HFFc6 (cell line): ENCODE measurements around the gene SLC31A2. TPM values are rescaled to one million over a fixed set of nuclear protein-coding genes. Genes with fewer than 3 reads are reported as not detected.

ENCODE experiments used
- DNase-seq: peaks from one replicate; pipeline ENCODE4 v3.0.0-alpha.2; 2018
- H3K27ac Mint-ChIP-seq: 2 replicates; pipeline ENCODE4 v1.8.0; 2020; ENCODE audit warnings: mild to moderate bottlenecking, mixed read lengths
- H3K27me3 Mint-ChIP-seq: 2 replicates; pipeline ENCODE4 v1.8.0; 2021; ENCODE audit warnings: mild to moderate bottlenecking, moderate library complexity, mixed read lengths; ENCODE audit not compliant: insufficient read depth
- H3K36me3 Mint-ChIP-seq: 2 replicates; pipeline ENCODE4 v1.8.0; 2021; ENCODE audit warnings: low read depth, mixed read lengths
- H3K4me1 Mint-ChIP-seq: 2 replicates; pipeline ENCODE4 v1.8.0; 2020; ENCODE audit warnings: low read depth, mixed read lengths
- H3K4me3 Mint-ChIP-seq: 2 replicates; pipeline ENCODE4 v1.8.0; 2020; ENCODE audit warnings: mild to moderate bottlenecking, moderate library complexity, mixed read lengths
- H3K9me3 Mint-ChIP-seq: 2 replicates; pipeline ENCODE4 v1.8.0; 2020; ENCODE audit warnings: mild to moderate bottlenecking, mixed read lengths
- total RNA-seq, 6 experiments: library from RNA; stranded (reverse); fragmentation: NEBNext Ultra II Directional; extraction: Animal tissue kit (Norgen Biotek cat#: 25700); gene quantifications; 2 replicates in 1 of 6; 3 replicates in 5 of 6; pipeline ENCODE4 v1.2.3, GENCODE V29; 2021
- TF ChIP-seq, protein P1 (sequence below): fragments of 200-600 bp; sonication (generic); IDR thresholded peaks from 2 replicates; pipeline ENCODE4 v1.5.0; 2021; ENCODE audit warnings: antibody characterized with exemption, mild to moderate bottlenecking

The SLC31A2 gene
- total RNA-seq, 6 experiments from 2014 or later = 7.5 to 11.3 (median 9.4) TPM

DNA sequence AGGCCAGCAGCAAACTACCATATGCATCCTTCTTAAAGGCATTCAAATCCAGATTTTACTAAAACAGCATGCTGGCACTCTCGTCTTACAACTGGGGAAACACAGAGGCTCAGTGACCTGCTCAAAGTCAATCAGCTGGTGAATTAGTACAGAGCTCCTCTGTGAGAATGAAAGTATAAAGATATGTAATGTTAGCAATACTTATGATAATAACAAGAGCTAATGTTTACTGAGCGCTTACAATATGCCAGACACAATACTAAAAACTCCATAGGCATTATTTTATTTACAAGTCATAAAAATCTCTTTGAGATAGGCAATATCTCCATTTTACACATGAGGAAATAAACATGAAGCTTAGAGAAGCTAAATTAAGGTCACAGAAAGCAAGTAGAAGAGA, 41.6 kb downstream of the SLC31A2 start:
- Mint-ChIP-seq H3K36me3 (peaks cover 26% of the 10 kb centered on the region), H3K4me3 (no peak overlapping the region), H3K27me3 (no peaks in the 10 kb centered on the region), H3K9me3 (no peaks in the 10 kb centered on the region), H3K4me1 (peaks cover 28% of the 10 kb centered on the region), H3K27ac (no peak overlapping the region)
- DNase-seq = no peak
- TF ChIP-seq, protein P1, sequence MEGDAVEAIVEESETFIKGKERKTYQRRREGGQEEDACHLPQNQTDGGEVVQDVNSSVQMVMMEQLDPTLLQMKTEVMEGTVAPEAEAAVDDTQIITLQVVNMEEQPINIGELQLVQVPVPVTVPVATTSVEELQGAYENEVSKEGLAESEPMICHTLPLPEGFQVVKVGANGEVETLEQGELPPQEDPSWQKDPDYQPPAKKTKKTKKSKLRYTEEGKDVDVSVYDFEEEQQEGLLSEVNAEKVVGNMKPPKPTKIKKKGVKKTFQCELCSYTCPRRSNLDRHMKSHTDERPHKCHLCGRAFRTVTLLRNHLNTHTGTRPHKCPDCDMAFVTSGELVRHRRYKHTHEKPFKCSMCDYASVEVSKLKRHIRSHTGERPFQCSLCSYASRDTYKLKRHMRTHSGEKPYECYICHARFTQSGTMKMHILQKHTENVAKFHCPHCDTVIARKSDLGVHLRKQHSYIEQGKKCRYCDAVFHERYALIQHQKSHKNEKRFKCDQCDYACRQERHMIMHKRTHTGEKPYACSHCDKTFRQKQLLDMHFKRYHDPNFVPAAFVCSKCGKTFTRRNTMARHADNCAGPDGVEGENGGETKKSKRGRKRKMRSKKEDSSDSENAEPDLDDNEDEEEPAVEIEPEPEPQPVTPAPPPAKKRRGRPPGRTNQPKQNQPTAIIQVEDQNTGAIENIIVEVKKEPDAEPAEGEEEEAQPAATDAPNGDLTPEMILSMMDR = no peak

DNA sequence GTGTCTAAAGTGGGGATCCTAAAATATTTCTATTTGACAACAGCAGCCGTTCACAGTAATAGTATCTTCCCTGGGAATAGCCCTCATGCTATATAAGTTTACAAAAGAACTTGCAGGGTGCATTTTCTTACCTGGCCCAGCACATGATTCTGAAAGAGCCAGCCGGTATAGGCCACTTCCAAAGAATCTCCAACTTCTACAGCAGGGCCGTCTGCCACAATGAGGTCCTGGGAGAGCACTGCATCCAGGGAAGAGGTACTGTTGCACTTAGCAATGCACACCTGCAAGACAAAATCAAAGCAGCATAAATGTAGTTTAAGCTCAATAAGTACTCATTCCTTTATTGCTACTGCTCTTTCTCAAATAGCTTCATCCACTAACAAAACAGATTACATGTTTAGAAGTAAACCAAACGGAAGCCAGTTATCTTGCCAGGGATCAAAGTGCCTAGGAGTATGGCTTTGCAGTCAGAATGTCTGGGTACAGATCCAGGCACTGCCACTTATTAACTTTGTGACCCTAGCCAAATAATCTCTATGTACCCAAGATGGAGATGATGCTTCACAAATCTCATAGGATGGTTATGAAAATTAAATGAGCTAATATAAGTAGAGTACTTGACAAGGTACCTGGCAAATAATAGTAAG, 49.0 kb downstream of the SLC31A2 start:
- no peak overlapping the region for H3K4me3 Mint-ChIP-seq
- peaks cover 50% of the 10 kb centered on the region for H3K36me3 Mint-ChIP-seq
- no peaks in the 10 kb centered on the region for H3K4me1 Mint-ChIP-seq
- H3K27ac Mint-ChIP-seq = no peak overlapping the region
- TF ChIP-seq, protein P1 = no peak
- DNase-seq = no peak
- H3K9me3 Mint-ChIP-seq = no peaks in the 10 kb centered on the region
- H3K27me3 Mint-ChIP-seq = no peaks in the 10 kb centered on the region

DNA sequence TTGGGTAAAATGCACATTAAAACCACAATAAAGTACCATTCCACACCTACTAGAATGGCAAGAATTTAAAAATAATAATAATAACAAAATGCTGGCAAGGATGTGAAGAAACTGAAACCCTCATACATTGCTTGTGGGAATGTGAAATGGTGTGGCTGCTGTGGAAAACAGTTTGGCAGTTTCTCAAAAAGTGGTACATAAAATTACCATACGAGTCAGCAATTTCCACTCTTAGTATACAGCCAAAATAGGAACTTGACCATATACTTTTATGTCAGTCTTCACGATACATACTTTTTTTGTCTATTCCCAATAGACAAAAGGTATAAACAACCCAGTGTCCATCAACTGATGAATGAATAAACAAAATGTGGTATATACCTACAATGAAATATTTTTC, 54.6 kb downstream of the SLC31A2 start:
- no peaks in the 10 kb centered on the region for H3K27me3 Mint-ChIP-seq
- H3K27ac Mint-ChIP-seq = no peak overlapping the region
- peaks cover 28% of the 10 kb centered on the region for H3K36me3 Mint-ChIP-seq
- H3K4me3 Mint-ChIP-seq = no peak overlapping the region
- no peaks in the 10 kb centered on the region for H3K9me3 Mint-ChIP-seq
- no peaks in the 10 kb centered on the region for H3K4me1 Mint-ChIP-seq
- TF ChIP-seq, protein P1 = no peak
- no peak for DNase-seq

DNA sequence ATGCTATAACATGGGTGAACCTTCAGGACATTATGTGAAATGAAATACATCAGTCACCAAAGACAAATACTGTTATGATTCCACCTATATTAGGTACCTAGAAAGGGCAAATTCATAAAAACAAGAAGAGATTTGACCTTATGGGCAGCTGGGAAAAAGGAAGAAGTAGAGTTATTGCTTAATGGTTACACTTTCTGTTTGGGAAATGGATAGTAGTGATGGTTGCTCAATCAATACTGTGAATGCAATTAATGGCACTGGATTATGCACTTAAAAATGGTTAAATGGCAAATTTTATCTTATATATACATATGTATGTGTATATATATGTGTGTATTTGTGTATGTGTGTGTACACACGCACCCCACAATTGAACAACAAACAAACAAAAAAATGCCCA, 55.1 kb downstream of the SLC31A2 start:
- Mint-ChIP-seq H3K4me3 (no peak overlapping the region), H3K36me3 (peaks cover 33% of the 10 kb centered on the region), H3K27ac (no peak overlapping the region), H3K4me1 (no peaks in the 10 kb centered on the region), H3K27me3 (no peaks in the 10 kb centered on the region), H3K9me3 (no peaks in the 10 kb centered on the region)
- TF ChIP-seq, protein P1 = no peak
- no peak for DNase-seq

DNA sequence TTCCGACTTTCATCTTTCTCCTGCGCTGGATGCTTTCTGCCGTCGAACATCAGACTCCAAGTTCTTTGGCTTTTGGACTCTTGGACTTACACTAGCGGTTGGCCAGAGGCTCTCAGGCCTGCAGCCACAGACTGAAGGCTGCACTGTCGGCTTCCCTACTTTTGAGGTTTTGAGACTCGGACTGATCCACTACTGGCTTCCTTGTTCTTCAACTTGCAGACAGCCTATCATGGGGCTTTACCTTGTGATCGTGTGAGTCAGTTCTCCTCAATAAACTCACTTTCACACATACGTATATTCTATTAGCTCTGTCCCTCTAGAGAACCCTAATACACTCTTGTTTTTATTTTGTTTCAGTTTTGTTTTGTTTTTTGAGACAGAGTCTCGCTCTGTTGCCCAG, 60.0 kb downstream of the SLC31A2 start:
- Mint-ChIP-seq H3K4me3 (no peak overlapping the region), H3K9me3 (no peaks in the 10 kb centered on the region), H3K27ac (no peak overlapping the region), H3K27me3 (no peaks in the 10 kb centered on the region), H3K4me1 (peaks cover 6% of the 10 kb centered on the region), H3K36me3 (peaks cover 27% of the 10 kb centered on the region; the same call in 1 of the 2 replicates)
- DNase-seq = no peak
- TF ChIP-seq, protein P1 = no peak

Other genes starting within 250 kb of the SLC31A2 start
- gene ZNF883, start 138.8 kb upstream of the SLC31A2 start, total RNA-seq = 1 to 10 TPM; 3.5 to 7.6 (median 6.3) TPM
- gene ZFP37, start 94.3 kb upstream of the SLC31A2 start, total RNA-seq = 1 to 10 TPM; 1.8 to 2.6 (median 2.2) TPM
- gene FKBP15, start 70.3 kb downstream of the SLC31A2 start, total RNA-seq = 10 to 100 TPM; 25.2 to 29.8 (median 28.0) TPM
- 10 to 100 TPM; 31.8 to 39.6 (median 36.7) TPM for gene SLC31A1, start 70.5 kb downstream of the SLC31A2 start, total RNA-seq
- gene CDC26, start 124.6 kb downstream of the SLC31A2 start, total RNA-seq = 10 to 100 TPM; 27.9 to 37.3 (median 32.9) TPM
- 10 to 100 TPM; 24.5 to 32.8 (median 29.4) TPM for gene PRPF4, start 124.7 kb downstream of the SLC31A2 start, total RNA-seq
- gene RNF183, start 152.4 kb downstream of the SLC31A2 start, total RNA-seq = not detected
- 1 to 10 TPM in 4 of 6 experiments, under 1 TPM in 2; 0.84 to 1.6 (median 1.0) TPM for gene WDR31, start 189.3 kb downstream of the SLC31A2 start, total RNA-seq
- not detected for gene BSPRY, start 198.5 kb downstream of the SLC31A2 start, total RNA-seq
- gene HDHD3, start 226.0 kb downstream of the SLC31A2 start, total RNA-seq = 1 to 10 TPM; 3.3 to 4.8 (median 3.8) TPM